ENCODE results near the gene MFN2. TPM values are rescaled to one million over a fixed set of nuclear protein-coding genes. Genes with fewer than 3 reads are reported as not detected.
"Not testable (repeated sequence)": the region's sequence is repeated elsewhere in the genome, so short reads cannot be mapped to it uniquely, and the experiment has no call there.

The MFN2 gene
- 68.6 TPM for total RNA-seq

GRCh38 chr1:11979851-11980675, at the start of gene MFN2:
Gene MFN2, plus strand, starts transcription at chr1:11980444. Its CDS starts 8,725 bp downstream, at chr1:11989169.
- intact Hi-C loops (cut with DNase I) = loop anchor here (10.0 kb wide), 1 partner anchor 65 kb away; no protein-coding TSS in a partner anchor
- ATAC-seq = peak; percentile 97

GRCh38 chr1:11930571-11931445, 49.4 kb upstream of the MFN2 start:
- no peak for DNase-seq (ENCODE audit: low spot score)
- no peak for ATAC-seq
- intact Hi-C loops (cut with DNase I) = no loop called here

More at GRCh38 chr1:11979851-11980675, at the start of gene MFN2:
- DNase-seq (ENCODE audit: low spot score) = peak; percentile 96

- intact Hi-C loops (cut with DNase I) = no loop called here
- DNase-seq (ENCODE audit: low spot score) = no peak
- no peak for ATAC-seq
Measured at GRCh38 chr1:11931845-11932244, 48.4 kb upstream of the MFN2 start.

GRCh38 chr1:11934302-11935056, 45.8 kb upstream of the MFN2 start, which contains the start of gene PLOD1:
Gene PLOD1, plus strand, starts transcription at chr1:11934717. Its CDS starts 63 bp downstream, at chr1:11934780.
- intact Hi-C loops (cut with DNase I) = no loop called here
- ATAC-seq (peak; percentile 94), DNase-seq (ENCODE audit: low spot score) (peak; percentile 94)

- ATAC-seq (no peak), DNase-seq (ENCODE audit: low spot score) (no peak)
- intact Hi-C loops (cut with DNase I) = no loop called here
Measured at GRCh38 chr1:11935057-11935412, 45.2 kb upstream of the MFN2 start.

GRCh38 chr1:11935733-11936132, 44.5 kb upstream of the MFN2 start:
- DNase-seq (ENCODE audit: low spot score); intact Hi-C loops (cut with DNase I); ATAC-seq: not testable (repeated sequence)

GRCh38 chr1:11938722-11939526, 41.3 kb upstream of the MFN2 start:
- ATAC-seq = peak; percentile 82
- intact Hi-C loops (cut with DNase I) = no loop called here
- DNase-seq (ENCODE audit: low spot score) = peak; percentile 75

- intact Hi-C loops (cut with DNase I); ATAC-seq; DNase-seq (ENCODE audit: low spot score): not testable (repeated sequence)
Measured at GRCh38 chr1:11939794-11940193, 40.5 kb upstream of the MFN2 start.

GRCh38 chr1:11940260-11940921, 39.9 kb upstream of the MFN2 start:
- intact Hi-C loops (cut with DNase I) = no loop called here
- ATAC-seq (peak; percentile 3), DNase-seq (ENCODE audit: low spot score) (no peak)

GRCh38 chr1:11942280-11942679, 38.0 kb upstream of the MFN2 start:
- intact Hi-C loops (cut with DNase I) = no loop called here
- DNase-seq (ENCODE audit: low spot score) (no peak), ATAC-seq (no peak)

GRCh38 chr1:11943619-11944018, 36.6 kb upstream of the MFN2 start:
- ATAC-seq (no peak), DNase-seq (ENCODE audit: low spot score) (no peak)
- intact Hi-C loops (cut with DNase I) = no loop called here

GRCh38 chr1:11944358-11944931, 35.8 kb upstream of the MFN2 start:
- intact Hi-C loops (cut with DNase I) = no loop called here
- DNase-seq (ENCODE audit: low spot score) (no peak), ATAC-seq (peak; percentile 18)

- no peak for DNase-seq (ENCODE audit: low spot score)
- intact Hi-C loops (cut with DNase I) = no loop called here
- ATAC-seq = no peak
Measured at GRCh38 chr1:11946647-11947046, 33.6 kb upstream of the MFN2 start.

- intact Hi-C loops (cut with DNase I) = no loop called here
- DNase-seq (ENCODE audit: low spot score) (no peak), ATAC-seq (no peak)
Measured at GRCh38 chr1:11948822-11949458, 31.3 kb upstream of the MFN2 start.

GRCh38 chr1:11951901-11952300, 28.3 kb upstream of the MFN2 start:
- intact Hi-C loops (cut with DNase I) = no loop called here
- DNase-seq (ENCODE audit: low spot score) (no peak), ATAC-seq (no peak)

- intact Hi-C loops (cut with DNase I) = no loop called here
- no peak for ATAC-seq
- no peak for DNase-seq (ENCODE audit: low spot score)
Measured at GRCh38 chr1:11952455-11953109, 27.7 kb upstream of the MFN2 start.

GRCh38 chr1:11955221-11955620, 25.0 kb upstream of the MFN2 start:
- ATAC-seq (no peak), DNase-seq (ENCODE audit: low spot score) (no peak)
- intact Hi-C loops (cut with DNase I) = no loop called here

Data from sciatic nerve (tissue), 2 donors.